NK-92 (cell line): Measurements from ENCODE around the gene AXIN1.

Source experiments
- DNase-seq: peaks from one replicate; lab custom pipeline; 2025; ENCODE audit not compliant: unreplicated experiment; lab: John Stamatoyannopoulos, UW

The AXIN1 gene

GRCh38 chr16:283033-283805 lies 69.3 kb downstream of the AXIN1 start, which contains the start of gene PDIA2:
Gene PDIA2, plus strand, starts transcription at chr16:283164. Its CDS starts 6 bp downstream, at chr16:283170.
- DNase-seq, result no peak

- DNase-seq, result no peak
Observed at GRCh38 chr16:282491-282890, 70.0 kb downstream of the AXIN1 start.

- no peak for DNase-seq
Observed at GRCh38 chr16:281660-282255, 70.8 kb downstream of the AXIN1 start.

- no peak for DNase-seq
Observed at GRCh38 chr16:280991-281659, 71.4 kb downstream of the AXIN1 start.

- DNase-seq, result no peak
Observed at GRCh38 chr16:280552-280951, 72.0 kb downstream of the AXIN1 start, which contains the start of gene ARHGDIG. Gene ARHGDIG, plus strand, starts transcription at chr16:280591. Its CDS starts 90 bp downstream, at chr16:280681.

- no peak for DNase-seq
Observed at GRCh38 chr16:280005-280460, 72.5 kb downstream of the AXIN1 start.

- no peak for DNase-seq
Observed at GRCh38 chr16:279531-279930, 73.0 kb downstream of the AXIN1 start.

GRCh38 chr16:278863-279366 lies 73.6 kb downstream of the AXIN1 start:
- no peak for DNase-seq

GRCh38 chr16:276426-277077 lies 76.0 kb downstream of the AXIN1 start:
- DNase-seq, result no peak

GRCh38 chr16:275786-276232 lies 76.7 kb downstream of the AXIN1 start, which contains the start of gene RGS11:
Gene RGS11, minus strand, starts transcription at chr16:275944. Its CDS starts 33 bp downstream, at chr16:275911.
- DNase-seq, result no peak

GRCh38 chr16:275041-275641 lies 77.4 kb downstream of the AXIN1 start:
- no peak for DNase-seq

- DNase-seq, result no peak
Observed at GRCh38 chr16:273547-274421, 78.7 kb downstream of the AXIN1 start.

- no peak for DNase-seq
Observed at GRCh38 chr16:272633-273546, 79.6 kb downstream of the AXIN1 start.

GRCh38 chr16:270381-271255 lies 81.9 kb downstream of the AXIN1 start:
- DNase-seq, result no peak

GRCh38 chr16:269061-269796 lies 83.3 kb downstream of the AXIN1 start:
- no peak for DNase-seq

GRCh38 chr16:268141-269053 lies 84.1 kb downstream of the AXIN1 start:
- no peak for DNase-seq
